SK-N-SH (cell line): ENCODE results near the gene NRCAM. TPM values are rescaled to one million over a fixed set of nuclear protein-coding genes. Genes with fewer than 3 reads are reported as not detected.

Source experiments
- CTCF ChIA-PET: fragments of 300-600, 350-600 bp; formaldehyde crosslinking; extraction: SDS; loops from one replicate; lab custom pipeline; 2021; lab: Yijun Ruan, JAX
- POLR2A ChIA-PET: fragments of 350-600 bp; sonication (Branson Sonifier 250); formaldehyde crosslinking; extraction: SDS; loops from one replicate; lab custom pipeline; 2020; ENCODE audit warnings: antibody characterized with exemption, inconsistent platforms; lab: Yijun Ruan, JAX
- DNase-seq: peaks from one replicate; pipeline ENCODE4 v3.0.0; 2012
- H2AFZ ChIP-seq: fragments of 200-600 bp; sonication (generic); 2 replicates; pipeline ENCODE4 v1.8.1; 2016; ENCODE audit warnings: antibody characterized with exemption, mild to moderate bottlenecking, low read depth
- H3F3A ChIP-seq: fragments of 200-600 bp; sonication (generic); replicated peaks from 2 replicates; pipeline ENCODE3; 2016; ENCODE audit warnings: antibody characterized with exemption, mild to moderate bottlenecking; ENCODE audit not compliant: insufficient read depth
- H3K27ac ChIP-seq, 2 experiments: fragments of 200-500 bp in 1 of 2; fragments of 200-600 bp in 1 of 2; sonication (Bioruptor generic) in 1 of 2; sonication (generic), shearing (Covaris generic) in 1 of 2; 2 replicates each; pipeline versions ENCODE4 v1.5.1 to v1.6.1; 2014 to 2016; ENCODE audit warnings: low read depth in 2 of 2, inconsistent platforms in 1 of 2, low read length in 1 of 2, mild to moderate bottlenecking in 1 of 2, mixed read lengths in 1 of 2
- H3K27me3 ChIP-seq: fragments of 200-600 bp; sonication (generic), shearing (Covaris generic); 2 replicates; pipeline ENCODE4 v1.6.1; 2016; ENCODE audit warnings: mixed run types; ENCODE audit not compliant: insufficient read depth
- H3K36me3 ChIP-seq, 2 experiments: fragments of 200-500 bp in 1 of 2; fragments of 200-600 bp in 1 of 2; sonication (Bioruptor generic) in 1 of 2; sonication (generic) in 1 of 2; replicated peaks in 1 of 2; 2 replicates each; pipeline versions ENCODE3 to v1.5.1; 2014 to 2016; ENCODE audit warnings: low read length in 1 of 2, mild to moderate bottlenecking in 1 of 2; ENCODE audit not compliant: insufficient read depth in 2 of 2, control insufficient read depth in 1 of 2
- H3K4me1 ChIP-seq, 2 experiments: fragments of 200-500 bp in 1 of 2; fragments of 200-600 bp in 1 of 2; sonication (Bioruptor generic) in 1 of 2; sonication (generic), shearing (Covaris generic) in 1 of 2; 2 replicates each; pipeline versions ENCODE4 v1.5.1 to v1.6.1; 2014 to 2016; ENCODE audit warnings: low read depth in 1 of 2, low read length in 1 of 2, mixed run types in 1 of 2; ENCODE audit not compliant: insufficient read depth in 2 of 2, control insufficient read depth in 1 of 2
- H3K4me2 ChIP-seq: fragments of 200-600 bp; sonication (generic), shearing (Covaris generic); 2 replicates; pipeline ENCODE4 v1.6.1; 2017; ENCODE audit warnings: mixed run types
- H3K4me3 ChIP-seq, 2 experiments: fragments of 200-500 bp in 1 of 2; fragments of 200-600 bp in 1 of 2; sonication (Bioruptor generic) in 1 of 2; sonication (generic), shearing (Covaris generic) in 1 of 2; 2 replicates each; pipeline versions ENCODE4 v1.5.1 to v1.8.1; 2014 to 2016; ENCODE audit warnings: low read depth in 2 of 2, inconsistent platforms in 1 of 2, low read length in 1 of 2, mild to moderate bottlenecking in 1 of 2, mixed read lengths in 1 of 2, moderate library complexity in 1 of 2
- H3K79me2 ChIP-seq: fragments of 200-600 bp; sonication (generic); 2 replicates; pipeline ENCODE4 v1.8.1; 2017; ENCODE audit warnings: mild to moderate bottlenecking; ENCODE audit not compliant: insufficient read depth
- H3K9ac ChIP-seq: fragments of 200-600 bp; sonication (generic); 2 replicates; pipeline ENCODE4 v1.6.1; 2017; ENCODE audit warnings: mixed run types
- H3K9me2 ChIP-seq: fragments of 200-600 bp; sonication (generic); 2 replicates; pipeline ENCODE4 v1.6.1; 2017; ENCODE audit warnings: mixed run types
- H3K9me3 ChIP-seq: fragments of 200-600 bp; sonication (generic); 2 replicates; pipeline ENCODE4 v1.6.1; 2017; ENCODE audit warnings: mixed run types, mild to moderate bottlenecking, moderate library complexity
- H4K20me1 ChIP-seq: fragments of 200-600 bp; sonication (generic); 2 replicates; pipeline ENCODE4 v1.6.1; 2017; ENCODE audit warnings: mild to moderate bottlenecking, mixed run types; ENCODE audit not compliant: insufficient read depth
- CHD2 ChIP-seq: fragments of 150-350 bp; IDR thresholded peaks from 2 replicates; pipeline ENCODE4 v1.6.1; 2018; ENCODE audit warnings: low read length; ENCODE audit not compliant: partially characterized antibody
- EP300 ChIP-seq, 2 experiments: IDR thresholded peaks; 2 replicates each; pipeline versions ENCODE4 v1.4.0 to v1.6.1; 2012; ENCODE audit warnings: borderline replicate concordance in 1 of 2, low read depth in 1 of 2, low read length in 1 of 2
- EZH2phosphoT487 ChIP-seq: fragments of 200-600 bp; sonication (generic); IDR thresholded peaks from 2 replicates; pipeline ENCODE4 v1.6.1; 2017; ENCODE audit warnings: low read depth, mixed run types, mild to moderate bottlenecking, antibody characterized with exemption, moderate library complexity, borderline replicate concordance
- GATA2 ChIP-seq: sonication (generic); formaldehyde crosslinking; IDR thresholded peaks from 2 replicates; pipeline ENCODE4 v1.5.0; 2020; ENCODE audit warnings: mild to moderate bottlenecking, missing genetic modification reagents
- IRF3 ChIP-seq: fragments of 150-350 bp; IDR thresholded peaks from 2 replicates; pipeline ENCODE4 v1.6.1; 2016; ENCODE audit warnings: mild to moderate bottlenecking, low read depth, low read length
- JUND ChIP-seq: IDR thresholded peaks from 2 replicates; pipeline ENCODE4 v1.4.0; 2012
- MEF2A ChIP-seq: IDR thresholded peaks from 2 replicates; pipeline ENCODE4 v1.4.0; 2012; ENCODE audit warnings: low read depth, borderline replicate concordance
- MXI1 ChIP-seq: IDR thresholded peaks from 2 replicates; pipeline ENCODE4 v1.6.1; 2012; ENCODE audit warnings: mild to moderate bottlenecking, low read depth, low read length, improper control_type of control experiment
- NFIC ChIP-seq: IDR thresholded peaks from 2 replicates; pipeline ENCODE4 v1.4.0; 2012; ENCODE audit warnings: borderline replicate concordance
- NRF1 ChIP-seq: IDR thresholded peaks from 2 replicates; pipeline ENCODE4 v1.6.1; 2012; ENCODE audit warnings: low read depth, mild to moderate bottlenecking, low read length
- PBX3 ChIP-seq: IDR thresholded peaks from 2 replicates; pipeline ENCODE4; 2012
- REST ChIP-seq: IDR thresholded peaks from 2 replicates; pipeline ENCODE4 v1.6.1; 2012; ENCODE audit warnings: mild to moderate bottlenecking, low read depth, low read length, moderate library complexity
- RXRA ChIP-seq: IDR thresholded peaks from 2 replicates; pipeline ENCODE4 v1.4.0; 2012; ENCODE audit warnings: low read depth, mild to moderate bottlenecking, borderline replicate concordance
- TCF12 ChIP-seq: IDR thresholded peaks from 2 replicates; pipeline ENCODE4 v1.4.0; 2012
- USF1 ChIP-seq: IDR thresholded peaks from 2 replicates; pipeline ENCODE4 v1.4.0; 2012; ENCODE audit warnings: low read depth, borderline replicate concordance
- USF2 ChIP-seq: fragments of 150-350 bp; IDR thresholded peaks from 2 replicates; pipeline ENCODE4 v1.6.1; 2017; ENCODE audit warnings: antibody characterized with exemption, low read length, low read depth, borderline replicate concordance
- ZBTB33 ChIP-seq: IDR thresholded peaks from 2 replicates; pipeline ENCODE4 v1.4.0; 2012; ENCODE audit warnings: low read depth, borderline replicate concordance
- WGBS: methylation state at CpG from one replicate; pipeline ENCODE4 v1.1.6; 2017; ENCODE audit warnings: low lambda C conversion rate; 5-methylcytosine and 5-hydroxymethylcytosine counted together
- polyA plus RNA-seq, 3 experiments: library from polyadenylated mRNA; depleted of rRNA; stranded (reverse); fragments of >200 nt; gene quantifications; 2 replicates each; pipeline ENCODE4 v1.2.3, GENCODE V29; 2012

NRCAM gene
- polyA plus RNA-seq, 1 of the 3 experiments (the other 2 are of a cell fraction): 1.1 TPM

GRCh38 chr7:108409146-108409545 is 47.1 kb downstream of the NRCAM start:
- H4K20me1 ChIP-seq: no peaks in the 10 kb centered on the region
- no peak overlapping the region for H2AFZ ChIP-seq
- no peak overlapping the region for H3K4me3 ChIP-seq
- 91% methylated on average over 6 of the region's 6 CpGs for WGBS
- no peak overlapping the region for H3K27ac ChIP-seq
- H3K27me3 ChIP-seq: no peaks in the 10 kb centered on the region
- no peaks in the 10 kb centered on the region for H3K9me3 ChIP-seq
- H3K9me2 ChIP-seq: no peaks in the 10 kb centered on the region
- no peak for DNase-seq
- H3F3A ChIP-seq: no peaks in the 10 kb centered on the region
- H3K36me3 ChIP-seq: no peaks in the 10 kb centered on the region
- CTCF ChIA-PET: interaction anchor here (0.7 to 2.3 kb wide), 4 partner anchors 11 to 45 kb away, joined by 3 to 8 read pairs (median 3); no protein-coding TSS in a partner anchor
- H3K9ac ChIP-seq: no peak overlapping the region
- POLR2A ChIA-PET: no interaction called here
- H3K4me1 ChIP-seq: peaks cover 0 to 25% of the 10 kb centered on the region in 2 experiments; a peak in 2 of 4 replicates
- no peak overlapping the region for H3K4me2 ChIP-seq
- no peaks in the 10 kb centered on the region for H3K79me2 ChIP-seq
- no peak for TF ChIP-seq IRF3
- no peak for TF ChIP-seq NFIC
- TF ChIP-seq REST: no peak
- no peak for TF ChIP-seq USF1
- no peak for TF ChIP-seq JUND
- no peak for TF ChIP-seq MXI1
- TF ChIP-seq EP300 (IDR thresholded peaks at IDR 0.05; ENCODE audit: borderline replicate concordance in 1 of 2, low read depth in 1 of 2, low read length in 1 of 2): no peak
- TF ChIP-seq PBX3: no peak
- TF ChIP-seq MEF2A: no peak
- no peak for TF ChIP-seq NRF1
- no peak for TF ChIP-seq RXRA
- no peak for TF ChIP-seq CHD2
- no peak for TF ChIP-seq EZH2phosphoT487
- TF ChIP-seq ZBTB33: no peak
- no peak for TF ChIP-seq USF2
- no peak for TF ChIP-seq TCF12
- no peak for TF ChIP-seq GATA2 (CRISPR knock-in tag)
